Measurements from ENCODE around the gene GRAP2. TPM values are rescaled to one million over a fixed set of nuclear protein-coding genes. Genes with fewer than 3 reads are reported as not detected.
A peak's percentile ranks its signal among the peaks of the same experiment; 100 is the strongest.

The GRAP2 gene
- total and polyA plus RNA-seq, 9 of the 15 experiments (the other 6 are each of a cell fraction or from before 2014, with no cell fraction given), result 4.8 to 88.7 (median 60.4) TPM

DNA sequence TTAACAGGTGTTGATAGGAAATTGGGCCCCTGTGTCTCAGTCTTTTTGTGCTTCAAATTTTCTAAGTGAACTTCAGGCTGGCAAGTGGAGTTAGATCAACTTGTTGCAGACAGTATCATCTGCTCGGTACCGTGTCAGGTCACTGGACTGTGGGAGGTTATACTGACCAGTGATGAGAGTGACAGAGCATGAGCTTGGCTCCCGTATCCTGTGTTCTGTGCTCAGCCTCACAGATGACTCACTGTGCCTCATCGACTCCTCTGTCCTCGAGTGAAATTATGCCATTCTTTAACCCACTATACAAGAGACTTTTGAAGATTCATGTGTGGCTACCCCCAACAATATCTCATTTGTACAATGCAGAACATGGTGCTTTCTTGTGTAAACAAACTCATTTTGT, 7.9 kb downstream of the GRAP2 start (continued):
- TF ChIP-seq, protein P1, sequence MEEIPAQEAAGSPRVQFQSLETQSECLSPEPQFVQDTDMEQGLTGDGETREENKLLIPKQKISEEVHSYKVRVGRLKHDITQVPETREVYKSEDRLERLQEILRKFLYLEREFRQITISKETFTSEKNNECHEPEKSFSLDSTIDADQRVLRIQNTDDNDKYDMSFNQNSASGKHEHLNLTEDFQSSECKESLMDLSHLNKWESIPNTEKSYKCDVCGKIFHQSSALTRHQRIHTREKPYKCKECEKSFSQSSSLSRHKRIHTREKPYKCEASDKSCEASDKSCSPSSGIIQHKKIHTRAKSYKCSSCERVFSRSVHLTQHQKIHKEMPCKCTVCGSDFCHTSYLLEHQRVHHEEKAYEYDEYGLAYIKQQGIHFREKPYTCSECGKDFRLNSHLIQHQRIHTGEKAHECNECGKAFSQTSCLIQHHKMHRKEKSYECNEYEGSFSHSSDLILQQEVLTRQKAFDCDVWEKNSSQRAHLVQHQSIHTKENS (CRISPR knock-in tag; IDR thresholded peaks at IDR 0.05), result no peak
- peak; percentile 78; the same call in 1 of the 2 replicates for TF ChIP-seq JUN (IDR thresholded peaks at IDR 0.05; ENCODE audit: borderline replicate concordance, low read depth, low read length)
- TF ChIP-seq JUN (CRISPR knock-in tag; IDR thresholded peaks at IDR 0.05; ENCODE audit: borderline replicate concordance), result no peak
- no peak for TF ChIP-seq CXXC5 (CRISPR knock-in tag; IDR thresholded peaks at IDR 0.05)
- no peak for TF ChIP-seq ZNF586 (CRISPR knock-in tag; conservative IDR thresholded peaks at IDR 0.05)
- no peak for TF ChIP-seq ZKSCAN8 (CRISPR knock-in tag; IDR thresholded peaks at IDR 0.05)
- TF ChIP-seq, protein P2, sequence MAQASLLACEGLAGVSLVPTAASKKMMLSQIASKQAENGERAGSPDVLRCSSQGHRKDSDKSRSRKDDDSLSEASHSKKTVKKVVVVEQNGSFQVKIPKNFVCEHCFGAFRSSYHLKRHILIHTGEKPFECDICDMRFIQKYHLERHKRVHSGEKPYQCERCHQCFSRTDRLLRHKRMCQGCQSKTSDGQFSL (CRISPR knock-in tag; IDR thresholded peaks at IDR 0.05), result no peak
- TF ChIP-seq, protein P2 (tag; IDR thresholded peaks at IDR 0.05), result no peak
- no peak for TF ChIP-seq RFX7 (CRISPR knock-in tag; IDR thresholded peaks at IDR 0.05)
- no peak for TF ChIP-seq RAD21 (CRISPR knock-in tag; conservative IDR thresholded peaks at IDR 0.05 in 1 of 2, IDR thresholded peaks at IDR 0.05 in 1 of 2)
- no peak for TF ChIP-seq DNMT1 (IDR thresholded peaks at IDR 0.05)
- TF ChIP-seq MEIS2 (IDR thresholded peaks at IDR 0.05; ENCODE audit: partially characterized antibody), result peak; percentile 50
- TF ChIP-seq, protein P3, sequence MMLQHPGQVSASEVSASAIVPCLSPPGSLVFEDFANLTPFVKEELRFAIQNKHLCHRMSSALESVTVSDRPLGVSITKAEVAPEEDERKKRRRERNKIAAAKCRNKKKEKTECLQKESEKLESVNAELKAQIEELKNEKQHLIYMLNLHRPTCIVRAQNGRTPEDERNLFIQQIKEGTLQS (IDR thresholded peaks at IDR 0.05), result peak; percentile 83
- TF ChIP-seq, protein P3 (CRISPR knock-in tag; conservative IDR thresholded peaks at IDR 0.05), result no peak
- TF ChIP-seq PML (IDR thresholded peaks at IDR 0.05; ENCODE audit: low read length), result no peak
- TF ChIP-seq ZNF707 (CRISPR knock-in tag; conservative IDR thresholded peaks at IDR 0.05), result no peak
- no peak for TF ChIP-seq MAZ (CRISPR knock-in tag; conservative IDR thresholded peaks at IDR 0.05 in 1 of 2, IDR thresholded peaks at IDR 0.05 in 1 of 2)
- peak; percentile 91 for TF ChIP-seq FOSL1 (tag; conservative IDR thresholded peaks at IDR 0.05)
- TF ChIP-seq MTA1 (IDR thresholded peaks at IDR 0.05; ENCODE audit: borderline replicate concordance), result no peak
- TF ChIP-seq, protein P4, sequence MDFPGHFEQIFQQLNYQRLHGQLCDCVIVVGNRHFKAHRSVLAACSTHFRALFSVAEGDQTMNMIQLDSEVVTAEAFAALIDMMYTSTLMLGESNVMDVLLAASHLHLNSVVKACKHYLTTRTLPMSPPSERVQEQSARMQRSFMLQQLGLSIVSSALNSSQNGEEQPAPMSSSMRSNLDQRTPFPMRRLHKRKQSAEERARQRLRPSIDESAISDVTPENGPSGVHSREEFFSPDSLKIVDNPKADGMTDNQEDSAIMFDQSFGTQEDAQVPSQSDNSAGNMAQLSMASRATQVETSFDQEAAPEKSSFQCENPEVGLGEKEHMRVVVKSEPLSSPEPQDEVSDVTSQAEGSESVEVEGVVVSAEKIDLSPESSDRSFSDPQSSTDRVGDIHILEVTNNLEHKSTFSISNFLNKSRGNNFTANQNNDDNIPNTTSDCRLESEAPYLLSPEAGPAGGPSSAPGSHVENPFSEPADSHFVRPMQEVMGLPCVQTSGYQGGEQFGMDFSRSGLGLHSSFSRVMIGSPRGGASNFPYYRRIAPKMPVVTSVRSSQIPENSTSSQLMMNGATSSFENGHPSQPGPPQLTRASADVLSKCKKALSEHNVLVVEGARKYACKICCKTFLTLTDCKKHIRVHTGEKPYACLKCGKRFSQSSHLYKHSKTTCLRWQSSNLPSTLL (IDR thresholded peaks at IDR 0.05), result no peak
- TF ChIP-seq HNRNPLL (IDR thresholded peaks at IDR 0.05; ENCODE audit: low read depth, low read length, poor library complexity, severe bottlenecking), result no peak
- no peak for TF ChIP-seq TCF7 (IDR thresholded peaks at IDR 0.05; ENCODE audit: borderline replicate concordance)
- TF ChIP-seq GABPB2 (CRISPR knock-in tag; conservative IDR thresholded peaks at IDR 0.05), result no peak

Data from K562 (cell line).